Right ventricle myocardium inferior (tissue), 1 donor: ENCODE measurements around the gene S1PR3. TPM values are rescaled to one million over a fixed set of nuclear protein-coding genes. Genes with fewer than 3 reads are reported as not detected.
A peak's percentile ranks its signal among the peaks of the same experiment; 100 is the strongest.

Experiments used
- ATAC-seq: fragments of 200-7000 bp; cut with Tn5 transposase; one replicate; pipeline ENCODE4 v1.9.1; 2020; ENCODE audit warnings: mild to moderate bottlenecking, moderate library complexity
- DNase-seq: peaks from one replicate; pipeline ENCODE4 v3.0.0; 2021; ENCODE audit errors: missing footprints
- intact Hi-C: fragments of 100-400 bp; cut with DNase I; formaldehyde crosslinking; loops from one replicate; pipeline ENCODE4 v1.11.0; 2022
- total RNA-seq: library from RNA; stranded (reverse); fragmentation: NEBNext Ultra II Directional; extraction: Animal tissue kit (Norgen Biotek cat#: 25700); gene quantifications from one replicate; pipeline ENCODE4 v1.2.1, GENCODE V29; 2021
- donor health status: DM: no; HTN: yes; CAD: no; lungs with severe emphysema.

The S1PR3 gene
- total RNA-seq, 1 donor from 2014 or later, result 27.5 TPM

DNA sequence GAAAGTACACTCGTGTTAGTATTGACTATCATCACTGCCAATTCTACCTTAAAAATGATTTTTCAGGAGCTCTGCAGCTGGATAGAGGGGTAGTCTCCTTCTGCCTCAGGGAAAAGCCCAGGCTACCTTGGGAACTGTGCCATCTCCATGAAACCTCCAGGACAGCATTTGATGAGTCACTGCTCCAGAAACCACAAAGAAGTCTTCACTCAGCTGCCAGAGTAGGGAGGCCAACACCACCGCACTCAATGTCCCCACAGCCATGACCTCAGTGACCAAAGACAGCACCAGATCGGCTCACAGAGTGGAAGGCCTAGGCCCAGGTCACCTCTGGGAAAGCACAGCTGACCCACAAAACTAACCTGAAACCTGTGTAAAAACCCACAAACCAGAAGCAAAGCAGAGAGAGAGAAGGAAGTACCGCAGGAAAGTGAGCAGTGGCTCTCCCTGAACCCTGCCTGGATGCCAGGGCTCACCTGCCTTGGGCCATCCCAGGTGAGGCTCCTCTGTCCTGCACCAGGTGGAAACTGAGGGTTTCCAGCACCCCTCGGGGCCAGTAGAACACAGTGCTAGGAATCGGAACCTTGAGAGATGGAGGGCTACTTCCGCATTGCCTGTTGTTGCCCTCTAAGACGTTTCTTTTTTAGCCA is 30.0 kb downstream of the S1PR3 start:
- peak; percentile 74 for ATAC-seq

DNA sequence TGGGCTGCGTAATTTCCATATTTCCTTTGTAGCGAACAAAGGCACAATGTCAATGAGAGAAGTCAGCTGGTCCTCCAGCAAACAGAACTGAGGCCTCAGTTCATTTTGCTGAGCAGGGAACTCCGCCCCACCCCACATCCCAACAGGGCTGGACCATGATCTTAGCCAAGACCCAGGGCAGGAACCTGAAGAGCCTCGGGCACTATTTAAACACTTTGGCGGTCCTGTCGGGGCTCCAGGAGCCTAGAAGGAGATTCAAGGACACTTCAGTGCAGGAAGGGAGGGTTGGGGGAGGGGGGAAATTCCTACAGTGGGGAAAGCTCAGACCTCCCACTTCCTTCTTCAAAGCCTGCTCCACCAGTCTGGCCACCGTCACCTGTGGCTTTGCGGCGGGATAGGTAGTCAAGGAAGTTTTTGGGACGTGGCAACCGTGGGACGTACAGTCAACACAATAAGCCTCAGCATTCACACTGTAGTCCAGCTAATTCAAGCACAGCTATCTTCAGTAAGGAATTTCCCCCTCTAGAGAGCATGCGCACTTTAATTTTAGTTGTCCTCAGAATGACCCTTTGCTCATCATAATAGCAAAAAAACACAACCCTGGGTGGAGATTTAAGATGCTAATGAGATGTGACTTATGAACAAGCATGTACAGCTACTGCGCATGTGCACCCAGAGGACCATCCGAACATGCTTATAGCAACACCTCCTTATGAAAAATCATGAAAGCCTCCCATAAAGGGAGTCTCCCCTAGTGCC is 30.9 kb downstream of the S1PR3 start:
- no peak for DNase-seq
- intact Hi-C loops, result no loop called here
- peak; percentile 64 for ATAC-seq

More for the DNA sequence above, 30.0 kb downstream of the S1PR3 start:
- no peak for DNase-seq
- intact Hi-C loops, result no loop called here

GRCh38 chr9:89022902-89023301 is 31.6 kb downstream of the S1PR3 start:
- DNase-seq, result no peak
- ATAC-seq, result peak; percentile 46
- intact Hi-C loops, result no loop called here

GRCh38 chr9:89023740-89024139 is 32.5 kb downstream of the S1PR3 start:
- DNase-seq (no peak), ATAC-seq (no peak)
- intact Hi-C loops, result no loop called here

- ATAC-seq (no peak), DNase-seq (no peak)
- intact Hi-C loops, result no loop called here
Observed at GRCh38 chr9:89024727-89025126, 33.5 kb downstream of the S1PR3 start.

DNA sequence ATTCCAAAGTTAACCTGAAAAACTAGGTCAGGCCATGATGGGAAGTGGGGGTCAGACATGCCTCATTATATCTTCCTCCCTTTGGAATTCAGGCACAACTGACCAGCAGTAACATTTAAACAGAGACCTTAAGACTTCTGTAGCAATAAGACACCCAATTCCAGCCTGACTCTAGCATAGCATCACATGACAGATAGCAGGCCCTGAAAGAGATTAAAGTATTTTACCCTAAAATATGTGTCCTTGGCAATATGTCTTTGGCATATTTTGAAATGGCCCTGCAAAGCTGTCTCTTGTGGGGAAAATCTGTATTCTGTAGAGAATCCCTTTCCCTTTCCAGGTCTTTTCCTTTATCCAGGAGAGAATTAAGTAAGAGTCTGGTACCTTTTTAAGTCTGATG is 34.3 kb downstream of the S1PR3 start:
- ATAC-seq (no peak), DNase-seq (no peak)
- intact Hi-C loops, result no loop called here

DNA sequence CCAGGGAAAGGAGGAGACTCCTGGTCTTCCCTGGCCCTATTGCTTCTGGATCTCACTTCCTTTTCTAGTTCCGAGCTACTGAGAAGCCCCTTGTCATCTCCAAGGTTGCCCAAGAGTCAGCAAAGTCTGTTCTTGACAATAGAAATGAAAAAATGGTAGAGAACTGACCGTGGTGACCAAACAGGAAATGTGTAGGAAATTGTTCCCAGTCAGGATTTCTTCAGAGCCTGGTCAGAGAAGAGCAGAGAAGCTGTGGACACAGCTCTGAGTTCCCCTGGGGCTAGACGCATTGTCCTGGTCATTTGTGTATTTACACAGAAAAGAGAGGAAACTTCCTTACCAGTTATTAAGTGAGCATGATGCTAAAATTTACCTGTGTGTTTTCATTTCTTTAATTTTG is 35.6 kb downstream of the S1PR3 start:
- no peak for ATAC-seq
- intact Hi-C loops, result no loop called here
- no peak for DNase-seq

GRCh38 chr9:89029788-89030187 is 38.5 kb downstream of the S1PR3 start:
- intact Hi-C loops, result no loop called here
- no peak for DNase-seq
- ATAC-seq, result no peak

GRCh38 chr9:89032173-89032572 is 40.9 kb downstream of the S1PR3 start:
- no peak for ATAC-seq
- DNase-seq, result no peak
- intact Hi-C loops, result no loop called here

- no peak for ATAC-seq
- no peak for DNase-seq
- intact Hi-C loops, result no loop called here
Observed at GRCh38 chr9:89032661-89033060, 41.4 kb downstream of the S1PR3 start.

DNA sequence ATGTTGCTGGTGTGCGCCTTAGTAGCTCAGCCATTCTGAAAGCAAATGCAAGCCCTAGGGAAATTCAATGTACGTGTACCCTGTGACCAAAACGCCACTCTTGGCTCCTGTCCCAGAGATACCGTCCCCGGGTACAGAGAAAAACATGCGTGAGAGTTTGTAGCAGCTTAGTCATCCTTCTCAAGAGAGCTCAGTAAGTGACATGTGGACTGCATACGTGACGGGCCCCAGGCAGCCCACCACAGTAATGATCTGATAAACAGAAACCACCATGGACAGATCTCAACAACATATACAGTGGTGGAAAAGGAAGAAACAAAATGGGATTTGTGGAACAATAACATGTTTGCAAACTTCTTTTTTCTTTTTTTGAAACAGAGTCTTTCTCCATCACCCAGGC is 45.1 kb downstream of the S1PR3 start:
- DNase-seq, result no peak
- ATAC-seq, result no peak
- intact Hi-C loops, result no loop called here

GRCh38 chr9:89036891-89037290 is 45.6 kb downstream of the S1PR3 start:
- DNase-seq (no peak), ATAC-seq (no peak)
- intact Hi-C loops, result no loop called here

DNA sequence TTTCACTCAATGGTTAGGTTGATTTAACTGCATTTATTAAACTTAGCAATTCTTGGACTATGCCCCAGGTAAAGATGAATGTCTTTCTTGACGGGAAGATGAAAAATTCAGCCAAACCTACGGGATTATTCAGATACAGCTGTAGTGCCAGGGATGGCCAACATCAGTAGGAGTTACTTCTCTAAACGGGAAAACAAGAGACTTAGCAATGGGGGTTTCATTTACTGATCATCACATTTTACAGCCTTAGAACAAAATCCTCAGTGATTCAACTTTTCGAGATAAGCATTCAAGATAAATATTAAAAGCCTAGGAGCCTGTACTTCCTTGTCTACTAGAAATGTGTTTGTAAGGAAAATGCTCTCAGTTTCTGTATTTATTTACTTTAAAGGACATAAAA is 46.1 kb downstream of the S1PR3 start:
- intact Hi-C loops, result no loop called here
- ATAC-seq (no peak), DNase-seq (no peak)

GRCh38 chr9:89037891-89038290 is 46.6 kb downstream of the S1PR3 start:
- intact Hi-C loops, result no loop called here
- no peak for DNase-seq
- ATAC-seq, result no peak

- DNase-seq, result no peak
- intact Hi-C loops, result no loop called here
- peak; percentile 95 for ATAC-seq
Observed at GRCh38 chr9:89038382-89039103, 47.3 kb downstream of the S1PR3 start.

DNA sequence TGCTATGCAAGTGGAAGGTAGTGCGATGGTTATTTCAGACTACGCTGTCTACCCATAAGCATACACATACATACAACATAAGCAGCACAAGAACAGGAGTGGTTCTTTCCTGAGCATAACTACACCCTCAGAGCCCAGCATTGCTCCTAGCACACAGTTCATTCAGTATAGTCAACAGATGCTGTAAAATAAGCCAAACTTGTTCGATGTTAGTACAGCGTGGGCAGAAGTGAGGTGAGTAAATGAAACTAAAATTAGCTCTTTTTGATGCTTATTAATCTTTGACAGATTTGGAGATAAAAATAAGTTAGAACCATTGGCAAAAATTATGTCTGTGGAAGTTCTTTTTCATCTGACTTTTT is 47.8 kb downstream of the S1PR3 start:
- ATAC-seq (no peak), DNase-seq (no peak)
- intact Hi-C loops, result no loop called here

DNA sequence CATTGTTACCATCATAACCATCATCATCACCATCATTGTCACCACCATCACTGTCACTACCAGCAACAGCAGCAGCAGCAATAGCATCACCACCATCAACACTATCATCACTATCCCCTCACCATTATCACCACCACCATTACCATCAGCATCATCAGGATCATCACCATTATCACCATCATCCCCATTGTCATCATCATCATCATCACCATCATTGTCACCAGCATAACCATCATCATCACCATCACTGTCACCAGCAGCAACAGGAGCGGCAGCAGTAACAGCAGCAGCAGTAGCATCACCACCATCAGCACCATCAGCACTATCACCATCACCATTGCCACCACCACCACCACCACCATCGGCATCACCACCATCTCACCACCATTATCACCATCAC is 48.4 kb downstream of the S1PR3 start:
- intact Hi-C loops, result no loop called here
- no peak for ATAC-seq
- no peak for DNase-seq

DNA sequence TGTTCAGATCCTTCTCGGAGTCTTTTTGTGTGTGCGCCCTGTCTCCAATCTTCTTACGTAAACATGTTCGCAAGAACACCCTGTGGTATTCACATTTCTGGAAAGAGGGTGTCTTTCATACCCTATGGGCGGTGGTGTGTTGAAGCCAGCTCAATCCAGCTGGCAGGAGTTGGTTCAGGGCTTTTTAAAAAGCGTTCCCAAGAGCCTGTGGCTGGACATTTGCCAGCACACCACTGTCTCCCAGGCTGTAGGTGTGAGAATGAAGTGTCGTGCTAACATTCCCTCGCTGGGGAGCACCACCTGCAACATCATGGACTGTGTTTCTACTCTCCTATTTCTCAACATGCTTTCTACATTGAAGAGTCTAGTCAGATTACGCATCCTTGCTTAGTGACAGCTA is 51.7 kb downstream of the S1PR3 start:
- ATAC-seq, result no peak
- intact Hi-C loops, result no loop called here
- no peak for DNase-seq

- DNase-seq (no peak), ATAC-seq (no peak)
- intact Hi-C loops, result no loop called here
Observed at GRCh38 chr9:89044104-89044503, 52.8 kb downstream of the S1PR3 start.

DNA sequence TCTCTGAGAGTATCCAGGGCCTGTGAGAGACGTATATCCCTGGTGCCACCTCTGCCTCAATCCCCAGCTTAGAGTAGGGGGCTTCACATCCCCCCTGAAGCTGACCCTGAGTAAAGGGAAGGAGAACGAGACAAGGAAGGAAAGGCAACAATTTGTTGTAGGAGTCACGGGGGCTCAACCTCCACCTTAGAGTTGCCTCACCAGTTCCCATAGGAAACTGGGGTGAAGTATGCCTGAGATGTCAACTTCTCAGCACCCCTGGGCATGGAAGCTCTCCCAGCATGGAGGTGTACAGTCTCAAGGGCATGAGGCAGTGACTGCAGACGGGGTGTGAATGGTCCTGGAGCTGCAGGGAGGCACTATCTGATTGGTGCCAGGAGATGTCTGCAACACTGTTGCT is 53.6 kb downstream of the S1PR3 start:
- DNase-seq, result no peak

More for the DNA sequence above, 53.6 kb downstream of the S1PR3 start:
- ATAC-seq, result no peak
- intact Hi-C loops, result no loop called here
